Measurements from ENCODE around the gene TDO2. TPM values are rescaled to one million over a fixed set of nuclear protein-coding genes. Genes with fewer than 3 reads are reported as not detected.

TDO2 gene
- polyA plus RNA-seq, 3 donors: not detected

DNA sequence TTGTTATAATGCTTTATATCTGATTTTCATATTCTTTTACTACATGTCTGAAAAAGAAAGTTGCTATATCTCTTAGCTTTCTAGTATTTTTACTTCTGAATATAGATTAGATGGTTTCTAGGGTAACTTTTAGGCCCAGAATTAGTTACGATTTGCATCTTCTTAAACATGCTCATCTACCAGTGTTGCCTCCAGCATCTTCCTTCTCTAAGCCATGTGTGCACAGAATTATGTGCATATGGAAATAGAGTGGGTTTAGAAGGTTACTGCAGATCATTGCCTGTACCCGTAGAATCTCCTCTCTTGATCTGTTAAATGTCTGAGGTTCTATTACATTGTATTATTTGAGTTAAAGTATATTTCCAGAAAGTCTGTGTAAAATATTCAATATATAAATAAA, 2.5 kb upstream of the TDO2 start:
- H3K36me3 ChIP-seq (replicated peaks in 1 of 2; ENCODE audit: control insufficient read depth in 1 of 2, insufficient read depth in 2 of 2, low read length in 2 of 2): no peaks in the 10 kb centered on the region
- no peak for DNase-seq
- peaks cover 0 to 6% of the 10 kb centered on the region in 2 donors for H3K9me3 ChIP-seq (replicated peaks in 1 of 2; ENCODE audit: control insufficient read depth in 1 of 2, insufficient read depth in 1 of 2, low read length in 2 of 2)
- H3K4me1 ChIP-seq (ENCODE audit: control insufficient read depth in 1 of 2, insufficient read depth in 2 of 2, low read length in 2 of 2): no peaks in the 10 kb centered on the region
- TF ChIP-seq, protein P1, sequence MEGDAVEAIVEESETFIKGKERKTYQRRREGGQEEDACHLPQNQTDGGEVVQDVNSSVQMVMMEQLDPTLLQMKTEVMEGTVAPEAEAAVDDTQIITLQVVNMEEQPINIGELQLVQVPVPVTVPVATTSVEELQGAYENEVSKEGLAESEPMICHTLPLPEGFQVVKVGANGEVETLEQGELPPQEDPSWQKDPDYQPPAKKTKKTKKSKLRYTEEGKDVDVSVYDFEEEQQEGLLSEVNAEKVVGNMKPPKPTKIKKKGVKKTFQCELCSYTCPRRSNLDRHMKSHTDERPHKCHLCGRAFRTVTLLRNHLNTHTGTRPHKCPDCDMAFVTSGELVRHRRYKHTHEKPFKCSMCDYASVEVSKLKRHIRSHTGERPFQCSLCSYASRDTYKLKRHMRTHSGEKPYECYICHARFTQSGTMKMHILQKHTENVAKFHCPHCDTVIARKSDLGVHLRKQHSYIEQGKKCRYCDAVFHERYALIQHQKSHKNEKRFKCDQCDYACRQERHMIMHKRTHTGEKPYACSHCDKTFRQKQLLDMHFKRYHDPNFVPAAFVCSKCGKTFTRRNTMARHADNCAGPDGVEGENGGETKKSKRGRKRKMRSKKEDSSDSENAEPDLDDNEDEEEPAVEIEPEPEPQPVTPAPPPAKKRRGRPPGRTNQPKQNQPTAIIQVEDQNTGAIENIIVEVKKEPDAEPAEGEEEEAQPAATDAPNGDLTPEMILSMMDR (IDR thresholded peaks at IDR 0.05): no peak
- no CpG with 5 or more reads among the region's 2 CpGs for WGBS (ENCODE audit: insufficient coverage)
- H3K27ac ChIP-seq (ENCODE audit: low read depth in 1 of 2, low read length in 2 of 2): no peak overlapping the region
- Mint-ChIP-seq H3K36me3 (no peaks in the 10 kb centered on the region), H3K27me3 (ENCODE audit: low read depth in 3 of 3) (no peaks in the 10 kb centered on the region), H3K27ac (no peak overlapping the region), H3K4me3 (no peak overlapping the region), H3K4me1 (no peaks in the 10 kb centered on the region), H3K9me3 (peaks cover 6 to 13% (median 9%) of the 10 kb centered on the region in 7 donors)
- no peaks in the 10 kb centered on the region for H4K20me1 ChIP-seq (ENCODE audit: insufficient read depth, low read length)
- H3K27me3 ChIP-seq (ENCODE audit: control insufficient read depth in 2 of 2, insufficient read depth in 2 of 2, low read length in 2 of 2): no peaks in the 10 kb centered on the region
- intact Hi-C loops (cut with micrococcal nuclease): no loop called here
- H3K4me2 ChIP-seq (replicated peaks; ENCODE audit: extremely low read depth, low read length, poor library complexity, severe bottlenecking): no peak overlapping the region
- H3K79me2 ChIP-seq (ENCODE audit: insufficient read depth, low read length): no peaks in the 10 kb centered on the region
- no peak overlapping the region for H2AFZ ChIP-seq (ENCODE audit: insufficient read depth, low read depth, low read length, poor library complexity, severe bottlenecking)
- no peak overlapping the region for H3K9ac ChIP-seq (ENCODE audit: insufficient read depth, low read length, poor library complexity, severe bottlenecking)
- no peak overlapping the region for H3K4me3 ChIP-seq (replicated peaks in 1 of 3; ENCODE audit: low read depth in 2 of 3, low read length in 3 of 3)

DNA sequence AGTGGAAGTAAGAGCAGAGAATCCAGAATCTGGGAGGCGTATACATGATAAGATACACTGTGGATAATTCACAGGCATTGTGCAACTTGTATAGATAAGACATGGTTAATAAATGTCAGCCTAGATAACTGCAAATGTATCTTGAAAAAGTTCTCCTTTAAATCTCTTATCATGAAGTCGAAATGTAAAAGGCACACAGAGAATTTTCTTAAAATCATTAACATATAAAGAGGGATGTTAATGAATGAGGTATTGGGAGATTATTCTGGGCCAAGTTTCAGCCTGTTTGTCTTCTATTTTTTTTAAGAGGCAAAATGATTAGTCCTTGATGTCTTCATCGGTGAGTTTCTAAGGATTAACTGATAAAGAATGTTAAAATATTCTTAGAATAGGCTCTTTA, 835 bp downstream of the TDO2 start:
- DNase-seq: no peak
- no peaks in the 10 kb centered on the region for H4K20me1 ChIP-seq (ENCODE audit: insufficient read depth, low read length)
- Mint-ChIP-seq H3K27me3 (ENCODE audit: low read depth in 3 of 3) (no peaks in the 10 kb centered on the region), H3K4me1 (peaks cover 3% of the 10 kb centered on the region), H3K9me3 (peaks cover 0 to 2% (median 0%) of the 10 kb centered on the region in 7 donors), H3K4me3 (no peak overlapping the region), H3K36me3 (no peaks in the 10 kb centered on the region), H3K27ac (no peak overlapping the region)
- H3K27me3 ChIP-seq (ENCODE audit: control insufficient read depth in 2 of 2, insufficient read depth in 2 of 2, low read length in 2 of 2): no peaks in the 10 kb centered on the region
- WGBS (ENCODE audit: insufficient coverage): no CpG with 5 or more reads among the region's 3 CpGs
- H3K9ac ChIP-seq (ENCODE audit: insufficient read depth, low read length, poor library complexity, severe bottlenecking): no peak overlapping the region
- no peaks in the 10 kb centered on the region for H3K4me1 ChIP-seq (ENCODE audit: control insufficient read depth in 1 of 2, insufficient read depth in 2 of 2, low read length in 2 of 2)
- TF ChIP-seq, protein P1 (IDR thresholded peaks at IDR 0.05): no peak
- no peak overlapping the region for H3K4me2 ChIP-seq (replicated peaks; ENCODE audit: extremely low read depth, low read length, poor library complexity, severe bottlenecking)
- intact Hi-C loops (cut with micrococcal nuclease): no loop called here
- no peak overlapping the region for H2AFZ ChIP-seq (ENCODE audit: insufficient read depth, low read depth, low read length, poor library complexity, severe bottlenecking)
- H3K4me3 ChIP-seq (replicated peaks in 1 of 3; ENCODE audit: low read depth in 2 of 3, low read length in 3 of 3): no peak overlapping the region
- H3K36me3 ChIP-seq (replicated peaks in 1 of 2; ENCODE audit: control insufficient read depth in 1 of 2, insufficient read depth in 2 of 2, low read length in 2 of 2): no peaks in the 10 kb centered on the region
- H3K9me3 ChIP-seq (replicated peaks in 1 of 2; ENCODE audit: control insufficient read depth in 1 of 2, insufficient read depth in 1 of 2, low read length in 2 of 2): no peaks in the 10 kb centered on the region
- no peak overlapping the region for H3K27ac ChIP-seq (ENCODE audit: low read depth in 1 of 2, low read length in 2 of 2)
- no peaks in the 10 kb centered on the region for H3K79me2 ChIP-seq (ENCODE audit: insufficient read depth, low read length)

Measured in CD14-positive monocyte (primary cell).